OCI-LY3 (cell line): ENCODE measurements around the gene MREG.
A peak's percentile ranks its signal among the peaks of the same experiment; 100 is the strongest.

Experiments
- H2AFZ ChIP-seq: fragments of 200-600, 300-600 bp; shearing (Covaris generic); 2 replicates; pipeline ENCODE4 v1.6.0; 2014; ENCODE audit warnings: antibody characterized with exemption, low read depth, low read length
- H3K27ac ChIP-seq: fragments of 200-600, 300-600 bp; sonication (generic); 2 replicates; pipeline ENCODE4 v1.5.1; 2014; ENCODE audit warnings: mild to moderate bottlenecking, low read length, moderate library complexity, mixed read lengths
- H3K27me3 ChIP-seq: fragments of 200-600, 300-600 bp; sonication (generic); 2 replicates; pipeline ENCODE4 v1.6.1; 2014; ENCODE audit warnings: low read depth, low read length, mixed read lengths
- H3K36me3 ChIP-seq: fragments of 200-600, 300-600 bp; sonication (generic); replicated peaks from 2 replicates; pipeline ENCODE3; 2014; ENCODE audit warnings: low read depth, low read length, mixed read lengths
- H3K4me1 ChIP-seq: fragments of 300-600, 200-600 bp; sonication (generic); 2 replicates; pipeline ENCODE4 v1.6.1; 2014; ENCODE audit warnings: low read length, mixed read lengths
- H3K4me2 ChIP-seq: fragments of 200-600, 300-600 bp; sonication (generic); 2 replicates; pipeline ENCODE4 v1.6.1; 2014; ENCODE audit warnings: low read length, mixed read lengths
- H3K4me3 ChIP-seq: fragments of 300-600, 200-600 bp; sonication (generic); 2 replicates; pipeline ENCODE4 v1.5.1; 2014; ENCODE audit warnings: antibody characterized with exemption, mild to moderate bottlenecking, low read length, moderate library complexity
- H3K79me2 ChIP-seq: fragments of 300-600, 200-600 bp; shearing (Covaris generic); 2 replicates; pipeline ENCODE4 v1.6.1; 2014; ENCODE audit warnings: mild to moderate bottlenecking, low read length, mixed read lengths
- H3K9ac ChIP-seq: fragments of 300-600, 200-600 bp; shearing (Covaris generic); 2 replicates; pipeline ENCODE4 v1.6.0; 2014; ENCODE audit warnings: mild to moderate bottlenecking, low read length, moderate library complexity
- H3K9me3 ChIP-seq: fragments of 200-600, 300-600 bp; shearing (Covaris generic); 2 replicates; pipeline ENCODE4 v1.6.1; 2014; ENCODE audit warnings: low read length, mixed read lengths; ENCODE audit not compliant: insufficient read depth
- H4K20me1 ChIP-seq: fragments of 200-600, 300-600 bp; sonication (generic); 2 replicates; pipeline ENCODE4 v1.6.1; 2016; ENCODE audit warnings: low read length, mixed read lengths; ENCODE audit not compliant: insufficient read depth
- CTCF ChIP-seq: fragments of 200-600, 300-600 bp; sonication (generic); IDR thresholded peaks from 2 replicates; pipeline ENCODE4 v1.5.1; 2014; ENCODE audit warnings: antibody characterized with exemption, low read length, low read depth
- EZH2phosphoT487 ChIP-seq: fragments of 200-600 bp; shearing (Covaris generic); IDR thresholded peaks from 2 replicates; pipeline ENCODE4 v1.6.1; 2018; ENCODE audit warnings: antibody characterized with exemption, mixed run types, low read depth

The MREG gene

GRCh38 chr2:216029416-216030129 lies 16.2 kb upstream of the MREG start:
- no peaks in the 10 kb centered on the region for H3K9me3 ChIP-seq
- no peaks in the 10 kb centered on the region for H3K36me3 ChIP-seq
- no peak overlapping the region; the same call in 1 of the 2 replicates for H3K4me2 ChIP-seq
- H4K20me1 ChIP-seq: no peaks in the 10 kb centered on the region
- no peaks in the 10 kb centered on the region for H3K79me2 ChIP-seq
- peak overlapping the region; percentile 99 for H3K27ac ChIP-seq
- no peaks in the 10 kb centered on the region for H3K27me3 ChIP-seq
- no peak overlapping the region; the same call in 1 of the 2 replicates for H3K9ac ChIP-seq
- TF ChIP-seq CTCF (no peak), EZH2phosphoT487 (no peak)
- H2AFZ ChIP-seq: no peak overlapping the region
- H3K4me3 ChIP-seq: no peak overlapping the region
- peaks cover 51% of the 10 kb centered on the region for H3K4me1 ChIP-seq

- H3K27me3 ChIP-seq: no peaks in the 10 kb centered on the region
- peaks cover 18% of the 10 kb centered on the region for H3K4me1 ChIP-seq
- no peaks in the 10 kb centered on the region for H3K36me3 ChIP-seq
- no peak overlapping the region for H3K4me2 ChIP-seq
- H2AFZ ChIP-seq: no peak overlapping the region
- no peak overlapping the region for H3K27ac ChIP-seq
- no peaks in the 10 kb centered on the region for H3K9me3 ChIP-seq
- H3K79me2 ChIP-seq: no peaks in the 10 kb centered on the region
- no peaks in the 10 kb centered on the region for H4K20me1 ChIP-seq
- no peak overlapping the region for H3K9ac ChIP-seq
- no peak overlapping the region for H3K4me3 ChIP-seq
- TF ChIP-seq CTCF (no peak), EZH2phosphoT487 (no peak)
These were observed 11.5 kb upstream of the MREG start for GRCh38 chr2:216024779-216025336.

GRCh38 chr2:216023055-216023648 lies 9.8 kb upstream of the MREG start:
- H4K20me1 ChIP-seq: no peaks in the 10 kb centered on the region
- no peaks in the 10 kb centered on the region for H3K9me3 ChIP-seq
- TF ChIP-seq CTCF: peak; percentile 72
- no peak for TF ChIP-seq EZH2phosphoT487
- no peaks in the 10 kb centered on the region for H3K27me3 ChIP-seq
- H2AFZ ChIP-seq: no peak overlapping the region; the same call in 1 of the 2 replicates
- H3K4me3 ChIP-seq: peak overlapping the region; percentile 40
- H3K36me3 ChIP-seq: no peaks in the 10 kb centered on the region
- peak overlapping the region; percentile 51 for H3K4me2 ChIP-seq
- peaks cover 6% of the 10 kb centered on the region; the same call in 1 of the 2 replicates for H3K79me2 ChIP-seq
- no peak overlapping the region for H3K9ac ChIP-seq
- peaks cover 23% of the 10 kb centered on the region for H3K4me1 ChIP-seq
- H3K27ac ChIP-seq: no peak overlapping the region

DNA sequence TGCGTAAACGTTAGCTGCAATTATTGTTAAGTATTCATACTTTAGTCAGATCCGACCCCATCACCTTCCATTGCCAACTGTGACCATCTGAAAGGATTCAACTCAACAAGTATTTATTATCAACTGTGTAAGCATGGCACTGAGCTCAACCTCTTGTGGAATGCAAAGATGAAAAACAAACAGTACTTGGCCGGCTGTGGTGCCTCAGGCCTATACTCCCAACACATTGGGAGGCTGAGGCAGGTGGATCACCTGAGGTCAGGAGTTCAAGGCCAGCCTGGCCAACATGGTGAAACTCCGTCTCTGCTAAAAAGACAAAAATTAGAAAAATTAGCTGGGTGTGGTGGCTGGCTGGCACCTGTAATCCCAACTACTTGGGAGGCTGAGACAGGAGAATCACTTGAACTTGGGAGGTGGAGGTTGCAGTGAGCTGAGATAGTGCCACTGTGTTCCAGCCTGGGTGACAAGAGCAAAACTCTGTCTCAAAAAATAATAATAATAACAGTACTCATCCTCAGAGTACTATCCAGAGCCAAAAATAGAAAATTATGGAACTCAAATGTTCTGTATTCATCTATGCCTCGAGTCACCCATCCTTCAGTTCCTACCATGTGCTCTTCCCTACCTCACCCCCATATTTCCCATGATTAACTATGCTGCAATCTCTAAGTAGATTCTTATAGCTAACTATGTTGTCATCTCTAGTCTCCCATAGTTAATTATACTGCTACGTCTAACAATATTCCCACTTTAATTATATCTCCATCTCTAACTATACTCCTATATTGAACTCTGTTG lies 8.6 kb upstream of the MREG start:
- TF ChIP-seq EZH2phosphoT487 (no peak), CTCF (no peak)
- Histone ChIP-seq H3K4me3 (no peak overlapping the region), H2AFZ (no peak overlapping the region), H3K9ac (no peak overlapping the region), H3K9me3 (no peaks in the 10 kb centered on the region), H3K27ac (no peak overlapping the region), H4K20me1 (no peaks in the 10 kb centered on the region), H3K4me2 (no peak overlapping the region), H3K4me1 (peaks cover 32% of the 10 kb centered on the region), H3K27me3 (no peaks in the 10 kb centered on the region), H3K36me3 (no peaks in the 10 kb centered on the region), H3K79me2 (peaks cover 6% of the 10 kb centered on the region; the same call in 1 of the 2 replicates)
